Activated CD4-positive, alpha-beta T cell treated with anti-CD3 and anti-CD28 coated beads, Interleukin-2, amount 50 U/mL, for 24 hours (primary cell): ENCODE measurements around the gene HGS.

Experiments
- DNase-seq, 2 donors: peaks; one replicate each; pipeline ENCODE4 v3.0.0-alpha.2; 2020; ENCODE audit warnings: low read depth in 1 of 2, low spot score in 1 of 2

HGS gene, protein sequence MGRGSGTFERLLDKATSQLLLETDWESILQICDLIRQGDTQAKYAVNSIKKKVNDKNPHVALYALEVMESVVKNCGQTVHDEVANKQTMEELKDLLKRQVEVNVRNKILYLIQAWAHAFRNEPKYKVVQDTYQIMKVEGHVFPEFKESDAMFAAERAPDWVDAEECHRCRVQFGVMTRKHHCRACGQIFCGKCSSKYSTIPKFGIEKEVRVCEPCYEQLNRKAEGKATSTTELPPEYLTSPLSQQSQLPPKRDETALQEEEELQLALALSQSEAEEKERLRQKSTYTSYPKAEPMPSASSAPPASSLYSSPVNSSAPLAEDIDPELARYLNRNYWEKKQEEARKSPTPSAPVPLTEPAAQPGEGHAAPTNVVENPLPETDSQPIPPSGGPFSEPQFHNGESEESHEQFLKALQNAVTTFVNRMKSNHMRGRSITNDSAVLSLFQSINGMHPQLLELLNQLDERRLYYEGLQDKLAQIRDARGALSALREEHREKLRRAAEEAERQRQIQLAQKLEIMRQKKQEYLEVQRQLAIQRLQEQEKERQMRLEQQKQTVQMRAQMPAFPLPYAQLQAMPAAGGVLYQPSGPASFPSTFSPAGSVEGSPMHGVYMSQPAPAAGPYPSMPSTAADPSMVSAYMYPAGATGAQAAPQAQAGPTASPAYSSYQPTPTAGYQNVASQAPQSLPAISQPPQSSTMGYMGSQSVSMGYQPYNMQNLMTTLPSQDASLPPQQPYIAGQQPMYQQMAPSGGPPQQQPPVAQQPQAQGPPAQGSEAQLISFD

DNA sequence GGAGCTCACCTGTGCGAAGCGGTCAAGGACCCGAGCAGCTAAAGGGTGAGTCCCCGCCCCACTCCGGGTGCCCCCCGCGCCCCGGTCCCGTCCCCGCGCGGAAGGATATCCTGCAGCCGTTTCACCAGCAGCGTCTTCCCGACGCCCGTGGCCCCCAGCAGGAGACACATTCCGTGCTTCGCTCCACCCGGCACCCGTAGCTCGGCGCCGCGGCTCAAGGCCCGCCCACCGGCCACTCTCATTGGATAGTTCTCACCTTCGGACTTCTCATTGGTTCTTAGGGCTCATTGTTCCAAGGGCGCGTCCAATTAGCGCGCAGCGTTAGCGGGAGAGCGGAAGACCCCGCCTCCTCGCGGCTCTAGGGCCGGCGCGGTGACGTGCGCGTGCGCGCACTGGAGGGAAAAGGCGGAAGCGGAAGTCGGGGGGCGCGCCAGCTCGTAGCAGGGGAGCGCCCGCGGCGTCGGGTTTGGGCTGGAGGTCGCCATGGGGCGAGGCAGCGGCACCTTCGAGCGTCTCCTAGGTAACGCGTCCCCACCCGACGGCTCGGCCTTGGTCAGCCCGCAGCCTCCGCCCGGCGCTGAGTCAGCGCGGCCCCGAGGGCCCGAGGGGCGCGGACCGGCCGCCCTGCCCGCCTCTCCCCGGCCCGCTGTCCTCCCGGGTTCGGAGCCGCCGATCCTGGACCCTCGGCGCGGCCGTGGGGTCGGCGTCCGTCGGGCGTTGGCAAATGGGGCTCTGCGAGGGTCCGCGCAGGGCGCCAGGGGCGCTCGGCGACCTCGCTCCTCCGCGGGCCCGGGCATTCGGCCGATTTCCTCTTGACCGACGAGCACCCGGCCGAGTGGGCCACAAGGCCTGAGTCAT is at the start of gene HGS, which contains the start of gene ARL16:
Gene HGS (plus strand): TSS at position 428 of the 858 bp plus-strand sequence. CDS start 56 bp downstream, at position 484.
Gene ARL16 (minus strand): TSS at position 214 of the 858 bp plus-strand sequence. CDS start 44 bp downstream, at position 170.
- peak; percentile 95 for DNase-seq

DNA sequence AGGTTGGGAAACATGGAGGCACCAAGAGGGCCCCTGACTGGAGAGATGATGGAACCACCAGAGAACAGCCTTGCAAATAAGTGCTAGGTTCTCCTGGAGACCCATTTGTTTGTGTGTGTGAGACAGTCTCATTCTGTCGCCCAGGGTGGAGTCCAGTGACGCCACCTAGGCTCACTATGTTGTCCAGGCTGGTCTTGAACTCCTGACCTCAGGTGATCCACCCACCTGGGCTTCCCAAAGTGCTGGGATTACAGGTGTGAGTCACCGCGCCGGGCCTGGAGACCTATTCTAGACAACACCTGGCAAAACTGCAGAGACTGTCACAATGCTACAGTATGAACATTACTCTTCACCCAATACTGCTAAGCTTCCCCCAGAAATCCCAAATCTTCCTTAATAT is 48.4 kb upstream of the HGS start:
- no peak for DNase-seq

GRCh38 chr17:81635973-81636504 is 47.8 kb upstream of the HGS start:
- DNase-seq = no peak

GRCh38 chr17:81636505-81637288 is 47.1 kb upstream of the HGS start, which contains the start of the genes NPLOC4 and TSPAN10:
Gene NPLOC4, minus strand, starts transcription at chr17:81637112. Its CDS starts 182 bp downstream, at chr17:81636930.
Gene TSPAN10, plus strand, starts transcription at chr17:81637196. Its CDS starts 5,217 bp downstream, at chr17:81642413.
- peak; percentile 79 to 80 for DNase-seq

DNA sequence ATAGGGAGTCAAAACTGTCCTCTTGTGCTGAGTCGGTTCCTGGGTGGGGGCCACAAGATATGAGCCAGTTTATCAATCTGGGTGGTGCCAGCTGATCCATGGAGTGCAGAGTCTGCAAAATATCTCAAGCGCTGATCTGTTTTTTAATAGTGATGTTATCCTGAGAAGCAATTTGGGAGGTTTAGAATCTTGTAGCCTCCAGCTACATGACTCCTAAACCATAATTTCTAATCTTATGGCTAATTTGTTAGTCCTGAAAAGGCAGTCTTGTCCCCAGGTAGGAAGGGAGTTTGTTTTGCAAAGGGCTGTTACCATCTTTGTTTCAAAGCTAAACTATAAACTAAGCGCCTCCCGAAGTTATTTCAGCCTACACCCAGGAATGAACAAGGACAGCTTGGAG is 45.1 kb upstream of the HGS start:
- DNase-seq = no peak

- DNase-seq = no peak
Observed at GRCh38 chr17:81640011-81640410, 43.8 kb upstream of the HGS start.

DNA sequence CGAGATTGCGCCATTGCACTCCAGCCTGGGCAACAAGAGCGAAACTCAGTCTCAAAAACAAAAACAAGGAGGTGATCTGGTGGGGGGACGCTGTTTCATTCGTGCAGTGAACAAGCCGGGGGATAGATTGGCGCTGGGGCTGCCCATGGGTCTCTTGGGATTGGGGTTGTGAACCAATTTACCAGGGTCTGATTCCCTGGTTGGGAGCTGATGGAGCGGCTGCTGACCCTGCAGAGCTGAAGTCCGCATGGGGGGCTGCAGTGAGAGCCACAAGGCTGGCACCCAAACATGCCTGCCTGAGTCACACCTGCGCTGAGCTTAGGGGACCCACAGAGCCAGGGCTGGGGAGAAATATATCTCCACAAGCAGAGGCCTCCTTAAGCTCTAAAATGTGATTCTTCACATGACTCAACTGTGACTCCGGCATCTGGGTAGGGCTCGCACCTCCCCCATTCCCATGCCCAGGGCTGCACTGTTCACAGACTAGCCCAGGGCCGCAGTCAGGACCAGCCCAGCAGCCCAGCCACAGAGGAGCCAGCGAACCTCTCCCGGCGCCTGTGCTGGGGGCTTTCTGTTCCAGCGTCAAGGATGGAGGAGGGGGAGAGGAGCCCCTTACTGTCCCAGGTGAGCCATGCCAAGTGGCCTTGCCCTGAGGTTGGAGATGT is 41.9 kb upstream of the HGS start:
- DNase-seq = no peak

GRCh38 chr17:81644496-81644895 is 39.3 kb upstream of the HGS start:
- no peak for DNase-seq

DNA sequence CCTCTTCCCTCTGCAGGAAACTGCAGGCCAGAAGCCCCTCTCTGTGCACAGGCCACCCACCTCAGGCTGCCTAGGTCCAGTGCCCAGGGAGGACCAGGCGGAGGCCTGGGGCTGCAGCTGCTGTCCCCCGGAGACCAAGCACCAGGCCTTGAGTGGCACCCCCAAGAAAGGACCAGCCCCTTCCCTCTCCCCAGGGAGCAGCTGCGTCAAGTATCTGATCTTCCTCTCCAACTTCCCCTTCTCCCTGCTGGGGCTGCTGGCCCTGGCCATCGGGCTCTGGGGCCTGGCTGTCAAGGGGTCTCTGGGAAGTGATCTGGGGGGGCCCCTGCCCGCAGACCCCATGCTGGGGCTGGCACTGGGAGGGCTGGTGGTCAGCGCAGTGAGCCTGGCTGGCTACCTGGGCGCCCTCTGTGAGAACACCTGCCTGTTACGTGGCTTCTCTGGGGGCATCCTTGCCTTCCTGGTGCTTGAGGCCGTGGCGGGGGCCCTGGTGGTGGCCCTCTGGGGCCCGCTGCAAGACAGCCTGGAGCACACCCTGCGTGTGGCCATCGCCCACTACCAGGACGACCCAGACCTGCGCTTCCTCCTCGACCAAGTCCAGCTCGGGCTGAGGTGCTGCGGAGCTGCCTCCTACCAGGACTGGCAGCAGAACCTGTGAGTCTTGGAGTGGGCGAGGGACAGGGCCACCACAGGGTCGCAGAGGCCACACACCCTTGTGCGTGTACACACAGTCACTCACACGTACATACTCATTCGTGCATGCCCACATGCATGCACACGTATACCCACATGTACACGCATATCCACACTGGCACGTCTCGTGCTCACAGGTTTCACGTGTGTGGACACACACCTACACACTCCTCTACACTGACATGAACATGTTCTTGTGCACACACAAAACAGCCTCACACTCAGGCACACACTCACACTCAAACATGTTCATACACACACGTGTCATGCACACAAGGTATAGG is 38.5 kb upstream of the HGS start:
- no peak for DNase-seq

DNA sequence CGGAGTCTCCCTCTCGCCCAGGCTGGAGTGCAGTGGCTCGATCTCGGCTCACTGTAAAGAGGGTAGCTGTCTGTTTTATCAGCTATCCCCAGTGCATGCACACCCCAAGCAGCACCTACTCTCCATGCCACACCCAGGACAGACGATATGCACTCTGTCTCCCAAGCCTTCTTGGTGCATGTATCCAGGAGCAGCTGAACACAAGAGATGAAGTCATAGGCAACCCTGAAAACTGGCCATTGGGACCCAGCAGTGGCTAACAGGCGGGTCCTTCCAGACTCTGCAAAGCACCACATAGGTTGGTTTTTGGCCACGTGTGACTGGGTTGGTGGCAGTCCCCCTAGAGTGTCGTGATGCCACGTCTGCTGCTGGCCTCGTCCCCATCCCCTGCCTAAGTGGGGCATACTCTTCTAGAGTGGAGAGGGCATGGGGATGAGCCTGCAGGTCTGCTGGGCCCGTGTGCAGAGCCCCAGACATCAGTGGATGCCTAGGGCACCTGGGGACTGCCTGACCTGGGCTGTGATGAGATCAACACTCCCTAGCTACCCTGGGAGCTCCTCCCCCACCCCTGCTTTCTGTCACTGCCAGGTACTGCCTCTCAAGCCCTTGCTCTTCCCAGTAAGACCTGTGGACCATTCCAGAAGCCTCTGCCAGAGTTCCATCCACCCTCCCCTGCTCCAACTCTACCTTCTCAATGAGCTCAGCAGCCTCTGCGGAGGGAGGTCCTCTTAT is 36.8 kb upstream of the HGS start:
- DNase-seq = no peak

GRCh38 chr17:81647640-81648012 is 36.2 kb upstream of the HGS start:
- DNase-seq = no peak

GRCh38 chr17:81648013-81648706 is 35.7 kb upstream of the HGS start:
- no peak for DNase-seq

GRCh38 chr17:81648707-81649085 is 35.1 kb upstream of the HGS start:
- DNase-seq = no peak

- no peak for DNase-seq
Observed at GRCh38 chr17:81650951-81651350, 32.9 kb upstream of the HGS start.

DNA sequence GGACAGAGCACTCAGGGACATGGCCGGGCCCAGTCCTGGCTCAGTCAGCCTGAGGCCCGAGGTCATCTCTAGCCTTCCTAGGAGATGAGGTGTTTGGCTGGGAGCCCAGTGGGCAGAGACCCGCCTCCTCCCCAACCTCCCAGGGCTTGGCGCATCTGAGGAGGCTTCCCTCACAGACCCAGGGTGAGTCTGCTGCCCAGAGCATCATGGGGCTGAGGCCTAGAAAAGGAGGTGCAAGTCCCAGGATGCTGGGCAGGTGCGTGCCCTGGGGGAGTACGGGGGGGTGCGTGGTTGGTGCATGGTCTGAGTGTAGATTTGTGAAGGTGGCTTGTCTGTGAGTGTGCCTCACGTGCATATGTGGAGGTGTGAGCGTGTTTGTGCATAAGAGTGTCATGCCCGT is 32.1 kb upstream of the HGS start:
- no peak for DNase-seq

DNA sequence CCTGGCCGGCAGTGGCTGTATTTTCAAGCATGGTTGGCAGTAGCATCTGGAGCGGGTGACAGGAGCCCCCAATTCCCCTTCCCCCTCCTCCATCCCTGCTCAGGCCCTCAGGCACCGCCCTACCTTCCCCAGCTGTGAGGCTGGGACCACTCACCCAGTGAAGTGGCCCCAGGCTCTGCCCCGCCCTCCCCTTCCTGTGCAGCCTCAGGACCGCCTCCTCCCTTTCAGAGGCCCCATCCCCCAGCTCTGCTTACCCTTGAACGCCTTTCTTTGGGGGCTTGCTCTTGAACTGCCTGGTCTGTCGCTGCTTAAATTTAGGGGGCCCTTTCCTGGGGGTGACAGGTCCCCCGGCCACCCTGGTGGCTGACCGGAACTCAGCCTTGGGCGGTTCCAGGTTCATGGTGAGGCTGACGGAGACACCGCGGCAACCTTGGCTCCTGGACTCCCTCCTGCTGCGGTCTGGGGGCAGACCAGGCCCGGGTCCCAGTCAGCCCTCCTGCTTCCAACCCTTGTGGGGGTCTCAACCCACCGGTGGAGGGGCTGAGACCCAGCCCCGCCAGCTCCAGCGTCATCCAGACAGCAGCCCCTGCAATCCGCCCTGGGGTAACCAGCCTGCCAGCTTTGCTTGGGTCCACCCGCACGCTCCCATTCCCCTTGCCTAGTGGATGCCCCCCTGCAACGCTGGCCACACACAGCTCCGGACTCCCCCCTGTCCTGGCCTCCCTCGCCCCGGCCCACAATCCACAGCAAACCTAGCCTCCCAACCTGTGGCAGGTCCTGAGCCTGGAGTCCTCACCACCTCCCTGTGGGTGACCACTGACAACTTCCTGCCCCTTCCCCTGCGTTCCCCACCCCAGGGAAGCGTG is 30.7 kb upstream of the HGS start:
- no peak for DNase-seq
